ENCODE measurements around the gene TEDC2. TPM values are rescaled to one million over a fixed set of nuclear protein-coding genes. Genes with fewer than 3 reads are reported as not detected.

The TEDC2 gene
- total RNA-seq, 1 experiment from 2014 or later, result 45.4 TPM

GRCh38 chr16:2487517-2487842, 27.6 kb downstream of the TEDC2 start:
- no CpG with 5 or more reads among the region's 8 CpGs for WGBS (ENCODE audit: extremely low coverage, insufficient read length, low lambda C conversion rate)
- peak overlapping the region in 2 of 3 experiments; percentile 64 to 71; a peak in 5 of 7 replicates for H3K27ac Mint-ChIP-seq

More at GRCh38 chr16:2487517-2487842, 27.6 kb downstream of the TEDC2 start:
- Histone ChIP-seq H3K27me3 (ENCODE audit: insufficient read depth, low read length) (no peaks in the 10 kb centered on the region), H3K18ac (ENCODE audit: insufficient read length, low read depth, low read length) (no peak overlapping the region), H2BK120ac (ENCODE audit: low read depth, low read length, poor library complexity, severe bottlenecking) (no peak overlapping the region), H3K9ac (ENCODE audit: extremely low read depth, insufficient read length, low read length) (no peak overlapping the region), H4K8ac (replicated peaks; ENCODE audit: insufficient read length, low read depth, low read length) (no peak overlapping the region), H3K27ac (ENCODE audit: insufficient read length, low read depth, low read length) (no peak overlapping the region), H2BK15ac (ENCODE audit: low read depth, low read length) (no peak overlapping the region), H4K91ac (ENCODE audit: insufficient read length, low read depth, low read length) (no peak overlapping the region), H3K9me3 (ENCODE audit: control insufficient read depth, low read depth, low read length) (no peaks in the 10 kb centered on the region), H3K23ac (ENCODE audit: insufficient read length, low read depth, low read length) (no peak overlapping the region), H4K5ac (ENCODE audit: insufficient read length, low read depth, low read length) (no peak overlapping the region), H4K20me1 (ENCODE audit: control insufficient read depth, insufficient read depth, insufficient read length) (no peaks in the 10 kb centered on the region), H2BK12ac (ENCODE audit: insufficient read length, low read depth, low read length) (no peak overlapping the region), H3K23me2 (ENCODE audit: insufficient read length, low read depth, low read length, poor library complexity, severe bottlenecking) (no peaks in the 10 kb centered on the region), H2AFZ (ENCODE audit: low read length) (no peak overlapping the region), H3K79me2 (ENCODE audit: insufficient read depth, low read length) (no peaks in the 10 kb centered on the region; the same call in 1 of the 2 replicates), H3K14ac (ENCODE audit: insufficient read depth, low read length) (no peak overlapping the region), H3K56ac (ENCODE audit: insufficient read length, low read depth, low read length) (no peak overlapping the region), H2BK5ac (ENCODE audit: insufficient read length, low read length) (no peak overlapping the region), H3K4me2 (ENCODE audit: insufficient read depth, insufficient read length, low read length) (no peak overlapping the region), H3T11ph (ENCODE audit: low read length) (no peak overlapping the region), H2AK5ac (ENCODE audit: insufficient read length, low read length) (no peak overlapping the region), H3K79me1 (ENCODE audit: insufficient read depth, low read depth, low read length, poor library complexity, severe bottlenecking) (no peaks in the 10 kb centered on the region), H2BK20ac (ENCODE audit: low read depth, low read length, poor library complexity, severe bottlenecking) (no peak overlapping the region), H3K4ac (ENCODE audit: low read depth, low read length) (no peak overlapping the region), H3K4me1 (ENCODE audit: insufficient read depth, low read length) (no peaks in the 10 kb centered on the region)
- no peak for TF ChIP-seq CTCF (conservative IDR thresholded peaks at IDR 0.05)
- peaks cover 9 to 15% of the 10 kb centered on the region in 2 experiments for H3K4me1 Mint-ChIP-seq
- DNase-seq, result no peak
- no peaks in the 10 kb centered on the region for H3K9me3 Mint-ChIP-seq
- H3K27me3 Mint-ChIP-seq (ENCODE audit: low read depth), result no peaks in the 10 kb centered on the region
- H3K4me3 Mint-ChIP-seq, result no peak overlapping the region
- no peaks in the 10 kb centered on the region for H3K36me3 Mint-ChIP-seq (ENCODE audit: insufficient read depth in 1 of 3, low read depth in 3 of 3)

Measured in H9 (cell line).